ENCODE measurements around the gene ADCY2. TPM values are rescaled to one million over a fixed set of nuclear protein-coding genes. Genes with fewer than 3 reads are reported as not detected.

The ADCY2 gene
- total RNA-seq, 1 donor from 2014 or later, result 4.5 TPM

- TF ChIP-seq CTCF (IDR thresholded peaks at IDR 0.05; ENCODE audit: unreplicated experiment), result no peak
- Mint-ChIP-seq H3K4me3 (ENCODE audit: low read depth) (no peak overlapping the region), H3K9me3 (ENCODE audit: low read depth) (no peaks in the 10 kb centered on the region), H3K27me3 (no peaks in the 10 kb centered on the region), H3K27ac (no peak overlapping the region), H3K36me3 (ENCODE audit: insufficient read depth) (no peaks in the 10 kb centered on the region), H3K4me1 (ENCODE audit: low read depth) (no peaks in the 10 kb centered on the region)
- DNase-seq (ENCODE audit: low spot score, unreplicated experiment), result no peak
These were observed 318.8 kb downstream of the ADCY2 start for GRCh38 chr5:7714697-7715096.

DNA sequence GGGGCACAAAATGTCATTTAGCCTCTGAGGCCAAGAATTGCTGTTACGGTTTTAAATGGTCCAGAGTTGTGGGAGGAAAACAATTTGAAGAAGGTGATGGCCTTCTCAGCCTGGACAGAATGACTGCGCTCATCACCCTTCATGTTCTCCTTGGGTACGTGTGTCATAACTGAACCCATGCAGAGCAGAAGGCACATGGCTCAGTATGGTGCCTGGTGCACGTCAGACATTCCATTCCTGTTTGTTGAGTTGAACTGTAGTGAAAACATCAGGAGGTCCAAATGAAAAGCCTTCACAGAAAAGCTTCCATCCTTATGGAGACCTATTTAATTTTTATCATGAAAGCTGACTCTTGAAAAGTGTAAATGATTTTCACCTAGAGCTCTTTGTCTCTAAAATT, 321.8 kb downstream of the ADCY2 start:
- DNase-seq (ENCODE audit: low spot score, unreplicated experiment), result no peak
- Mint-ChIP-seq H3K4me3 (ENCODE audit: low read depth) (no peak overlapping the region), H3K27me3 (no peaks in the 10 kb centered on the region), H3K9me3 (ENCODE audit: low read depth) (no peaks in the 10 kb centered on the region), H3K36me3 (ENCODE audit: insufficient read depth) (no peaks in the 10 kb centered on the region), H3K4me1 (ENCODE audit: low read depth) (no peaks in the 10 kb centered on the region), H3K27ac (no peak overlapping the region)
- TF ChIP-seq CTCF (IDR thresholded peaks at IDR 0.05; ENCODE audit: unreplicated experiment), result no peak

GRCh38 chr5:7728076-7728475, 332.1 kb downstream of the ADCY2 start:
- H3K27me3 Mint-ChIP-seq, result no peaks in the 10 kb centered on the region

DNA sequence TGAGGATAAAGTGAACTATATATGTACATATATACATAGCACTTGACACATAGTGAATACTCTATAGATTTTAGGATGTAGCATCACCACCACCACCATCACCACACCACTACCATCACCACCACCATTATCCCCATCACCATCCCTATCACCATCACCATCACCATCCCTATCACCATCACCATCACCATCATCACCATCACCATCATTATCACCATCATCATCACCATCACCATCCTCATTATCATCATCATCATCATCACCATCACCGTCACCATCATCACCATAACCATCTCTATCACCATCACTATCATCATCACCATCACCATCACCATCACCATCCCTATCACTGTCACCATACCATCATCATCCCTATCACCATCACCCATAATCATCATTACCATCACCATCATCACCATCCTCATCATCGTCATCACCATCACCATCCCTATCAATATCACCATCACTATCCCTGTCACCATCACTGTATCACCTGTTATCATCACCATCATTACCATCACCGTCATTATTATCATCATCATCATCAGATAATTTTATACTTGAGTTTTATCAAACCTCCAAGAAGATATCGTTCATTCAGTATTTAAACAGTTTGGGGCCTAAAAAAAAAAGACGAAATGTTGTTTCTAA, 345.6 kb downstream of the ADCY2 start:
- no peak overlapping the region for H3K27ac Mint-ChIP-seq
- peaks cover 2% of the 10 kb centered on the region for H3K4me1 Mint-ChIP-seq (ENCODE audit: low read depth)
- no peak overlapping the region for H3K4me3 Mint-ChIP-seq (ENCODE audit: low read depth)
- H3K9me3 Mint-ChIP-seq (ENCODE audit: low read depth), result no peaks in the 10 kb centered on the region
- DNase-seq (ENCODE audit: low spot score, unreplicated experiment), result no peak
- no peak for TF ChIP-seq CTCF (IDR thresholded peaks at IDR 0.05; ENCODE audit: unreplicated experiment)
- peaks cover 11% of the 10 kb centered on the region for H3K27me3 Mint-ChIP-seq
- H3K36me3 Mint-ChIP-seq (ENCODE audit: insufficient read depth), result no peaks in the 10 kb centered on the region

More at GRCh38 chr5:7728076-7728475, 332.1 kb downstream of the ADCY2 start:
- no peaks in the 10 kb centered on the region for H3K9me3 Mint-ChIP-seq (ENCODE audit: low read depth)
- H3K4me3 Mint-ChIP-seq (ENCODE audit: low read depth), result no peak overlapping the region
- H3K36me3 Mint-ChIP-seq (ENCODE audit: insufficient read depth), result no peaks in the 10 kb centered on the region
- H3K4me1 Mint-ChIP-seq (ENCODE audit: low read depth), result no peaks in the 10 kb centered on the region
- DNase-seq (ENCODE audit: low spot score, unreplicated experiment), result no peak
- TF ChIP-seq CTCF (IDR thresholded peaks at IDR 0.05; ENCODE audit: unreplicated experiment), result no peak
- H3K27ac Mint-ChIP-seq, result no peak overlapping the region

GRCh38 chr5:7742241-7742656, 346.3 kb downstream of the ADCY2 start:
- Mint-ChIP-seq H3K27me3 (peaks cover 12% of the 10 kb centered on the region), H3K4me3 (ENCODE audit: low read depth) (no peak overlapping the region), H3K4me1 (ENCODE audit: low read depth) (peaks cover 7% of the 10 kb centered on the region), H3K36me3 (ENCODE audit: insufficient read depth) (no peaks in the 10 kb centered on the region), H3K9me3 (ENCODE audit: low read depth) (no peaks in the 10 kb centered on the region), H3K27ac (no peak overlapping the region)
- no peak for DNase-seq (ENCODE audit: low spot score, unreplicated experiment)
- no peak for TF ChIP-seq CTCF (IDR thresholded peaks at IDR 0.05; ENCODE audit: unreplicated experiment)
